IPS-NIHi11 (cell line): ENCODE measurements around the gene RYK.

Experiments used
- DNase-seq: peaks from one replicate; pipeline ENCODE4 v3.0.0; 2012; ENCODE audit warnings: mixed read lengths, low spot score

RYK gene

DNA sequence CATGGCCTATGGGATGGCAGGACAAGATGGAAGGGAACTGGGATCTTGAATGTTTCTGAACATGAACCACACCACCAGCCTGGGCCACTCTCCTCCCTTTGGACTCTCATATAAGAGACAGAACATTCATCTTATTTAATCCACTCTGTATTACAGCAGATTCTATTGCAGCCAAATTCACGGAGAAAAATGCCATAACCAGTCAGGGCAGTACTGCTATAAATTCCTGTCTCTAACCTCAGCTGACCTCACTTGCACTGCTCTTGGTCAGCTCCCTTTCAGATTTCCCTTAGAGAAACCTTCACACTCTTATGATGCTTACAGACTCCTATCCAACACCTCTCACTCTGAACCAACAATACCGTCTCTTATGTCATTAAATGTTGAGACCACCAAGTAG, 101.4 kb downstream of the RYK start:
- DNase-seq, result no peak

DNA sequence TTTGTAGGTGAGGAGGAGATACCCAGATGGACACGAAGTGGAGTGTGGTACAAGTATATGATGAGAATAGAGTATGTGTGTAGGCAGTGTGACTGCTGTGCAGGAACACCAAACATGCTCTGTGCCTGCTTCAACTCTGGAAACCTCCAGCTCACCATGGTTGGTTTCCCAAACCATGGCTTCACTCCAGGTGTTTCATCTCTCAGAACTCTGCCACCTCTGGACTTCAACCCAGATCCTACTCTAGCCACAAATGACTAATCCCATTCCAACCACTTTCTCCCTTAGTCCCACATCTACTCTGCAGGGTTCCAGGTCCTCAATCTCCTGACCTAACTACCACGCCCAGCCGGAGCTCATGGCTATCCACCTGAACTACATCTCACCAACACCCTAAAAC, 102.1 kb downstream of the RYK start:
- no peak for DNase-seq

DNA sequence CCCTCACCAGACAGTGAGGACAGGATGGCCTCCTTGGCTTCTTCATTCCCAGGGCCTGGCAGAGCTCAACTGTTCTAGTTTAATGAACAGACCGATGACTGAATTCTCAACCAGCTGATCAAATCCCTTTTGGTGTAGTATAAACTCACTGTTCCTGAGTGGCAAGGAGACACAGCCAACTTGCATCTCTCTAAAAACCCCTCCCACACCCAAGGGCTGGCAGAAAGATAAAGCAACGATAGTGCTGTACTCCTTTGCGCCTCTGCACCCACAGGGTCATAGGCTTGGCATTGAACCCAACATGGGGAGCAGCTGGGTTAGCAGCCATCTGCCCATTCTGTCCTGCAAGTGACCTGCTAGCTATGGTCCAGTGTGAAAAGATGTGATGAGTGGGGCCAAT, 103.2 kb downstream of the RYK start:
- no peak for DNase-seq

DNA sequence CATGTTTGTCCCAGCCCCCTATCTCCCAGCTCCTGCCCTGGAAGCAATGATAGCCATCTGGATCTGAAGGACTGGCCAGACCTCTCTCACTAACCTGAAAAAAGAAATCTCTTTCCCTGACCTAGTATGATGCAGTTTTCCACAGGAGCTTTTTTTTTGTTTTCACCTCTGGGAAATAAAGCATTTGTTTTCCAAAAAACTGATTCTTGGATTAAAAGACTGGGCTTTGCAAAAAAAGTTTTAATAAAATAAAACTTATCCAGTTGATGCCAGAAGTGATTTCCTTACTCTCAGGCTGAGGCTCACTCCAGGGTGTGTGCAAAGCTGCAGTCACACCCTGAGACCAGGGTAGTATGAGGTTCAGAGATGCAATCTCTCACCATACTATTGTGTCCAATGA, 104.0 kb downstream of the RYK start:
- DNase-seq, result no peak

DNA sequence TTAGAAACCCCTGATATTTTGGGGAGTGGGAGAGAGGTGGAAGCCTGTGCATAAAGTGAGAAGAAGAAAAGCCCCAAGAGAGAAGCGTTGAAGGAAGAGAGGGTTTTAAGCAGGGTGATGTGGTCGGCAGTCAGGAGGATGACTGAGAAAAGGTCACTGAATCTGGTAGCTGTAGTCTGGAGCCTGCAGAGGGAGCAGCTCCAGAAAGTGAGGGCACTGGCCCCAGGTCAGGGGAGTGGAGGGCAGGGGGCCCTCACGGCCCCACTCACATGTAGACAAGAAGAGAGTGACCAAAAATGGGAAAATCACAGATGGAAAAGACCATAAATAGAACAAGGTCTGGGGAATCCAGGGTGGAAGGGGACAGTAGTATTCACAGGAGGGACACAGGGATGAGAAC, 105.5 kb downstream of the RYK start:
- no peak for DNase-seq

DNA sequence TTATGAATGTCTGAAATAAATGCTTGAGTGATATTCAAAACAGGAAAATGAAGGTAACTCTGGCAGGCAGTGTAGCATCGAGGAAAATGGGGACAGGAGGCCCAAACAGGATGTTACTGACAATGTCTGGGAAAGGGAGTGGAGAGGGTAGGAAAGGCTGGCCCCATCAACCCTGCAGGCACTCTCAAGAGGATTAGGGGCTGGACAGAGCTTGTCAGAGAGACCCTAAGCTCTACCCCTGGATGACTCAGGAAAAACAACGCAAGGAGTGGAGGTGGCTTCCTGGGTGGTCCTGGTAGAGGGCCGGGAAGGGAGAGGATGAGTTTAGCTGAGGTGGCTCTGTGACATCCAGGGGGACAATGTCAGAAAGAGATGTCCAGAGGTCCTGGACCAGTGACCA, 106.0 kb downstream of the RYK start:
- no peak for DNase-seq

DNA sequence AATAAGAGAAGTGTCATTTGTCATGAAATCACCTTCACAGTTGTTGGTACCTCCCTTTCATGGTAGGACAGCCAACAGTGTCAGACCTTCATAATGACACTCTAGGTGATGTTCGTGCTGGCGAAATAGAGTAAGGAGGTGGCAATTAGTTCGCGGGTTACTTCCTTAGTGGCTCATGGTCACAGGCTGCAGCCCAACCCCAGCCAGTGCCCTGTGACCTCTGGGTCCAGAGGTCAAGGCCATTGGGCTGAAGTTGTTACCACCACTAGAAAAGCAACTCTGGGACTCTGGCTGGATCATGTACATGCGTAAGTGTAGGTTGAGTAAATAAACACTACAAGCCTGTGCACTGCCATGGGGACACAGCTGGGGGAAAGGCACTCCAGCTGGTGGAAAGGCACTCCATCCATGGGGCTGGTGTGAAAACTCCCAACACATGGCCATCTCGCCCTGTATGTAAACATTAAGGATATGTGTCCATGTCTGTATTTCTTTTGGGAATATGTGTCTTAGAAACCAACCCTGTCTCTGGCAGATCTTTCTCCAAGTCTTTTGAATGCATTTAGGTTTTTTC, 106.7 kb downstream of the RYK start:
- no peak for DNase-seq

DNA sequence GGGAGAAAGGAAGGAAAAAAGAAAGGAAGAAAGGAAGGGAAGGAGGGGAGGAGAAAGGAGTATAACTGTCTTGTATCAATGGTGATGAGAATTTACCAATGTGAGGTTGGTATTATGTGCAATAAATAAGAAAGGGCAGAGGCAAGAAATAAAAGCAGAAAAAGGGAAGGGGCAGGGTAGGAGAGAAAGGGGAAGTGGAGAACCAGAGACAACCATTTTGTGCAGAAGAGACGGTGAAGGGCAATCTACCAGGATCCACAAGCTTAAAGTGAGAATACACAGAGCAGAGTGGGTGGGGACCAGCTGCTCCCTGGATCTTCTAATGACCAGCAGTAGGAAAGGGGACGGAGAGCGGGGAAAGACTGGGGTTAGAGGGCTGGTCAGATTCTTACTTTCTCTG, 114.1 kb downstream of the RYK start:
- DNase-seq, result no peak

DNA sequence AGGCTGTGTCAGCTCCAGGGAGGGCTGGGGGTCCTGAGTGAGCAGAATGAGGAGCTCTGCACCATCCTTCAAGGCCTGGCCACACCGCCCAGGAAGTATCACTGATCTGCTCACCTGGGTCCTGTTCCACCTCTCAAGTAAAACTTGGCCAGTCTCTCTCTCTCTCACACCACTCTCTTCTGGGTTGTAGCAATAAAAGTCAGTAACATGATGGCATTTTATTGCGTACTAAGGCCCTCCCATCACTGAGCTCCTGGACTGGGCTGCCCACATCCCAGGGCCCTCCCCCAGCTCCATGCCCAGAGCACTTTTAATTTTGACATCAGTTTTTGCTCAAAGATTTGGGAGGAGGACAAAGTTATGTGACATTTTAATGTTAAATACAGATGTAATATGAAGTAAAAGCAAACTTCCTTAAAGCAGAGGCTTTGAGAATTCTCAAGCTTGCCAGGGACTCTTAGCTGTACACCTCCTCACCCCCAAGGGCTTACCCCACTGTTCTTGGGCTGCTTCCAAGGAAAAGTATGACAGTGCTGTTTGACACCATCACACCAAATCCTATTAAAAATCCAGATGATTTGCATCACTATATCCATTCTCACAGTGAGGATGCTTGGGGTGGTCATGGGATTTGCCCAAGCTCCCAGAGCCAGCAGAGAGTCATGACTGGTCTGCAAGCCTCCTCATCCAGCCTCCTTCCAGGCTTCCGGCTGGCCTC, 115.8 kb downstream of the RYK start:
- no peak for DNase-seq

DNA sequence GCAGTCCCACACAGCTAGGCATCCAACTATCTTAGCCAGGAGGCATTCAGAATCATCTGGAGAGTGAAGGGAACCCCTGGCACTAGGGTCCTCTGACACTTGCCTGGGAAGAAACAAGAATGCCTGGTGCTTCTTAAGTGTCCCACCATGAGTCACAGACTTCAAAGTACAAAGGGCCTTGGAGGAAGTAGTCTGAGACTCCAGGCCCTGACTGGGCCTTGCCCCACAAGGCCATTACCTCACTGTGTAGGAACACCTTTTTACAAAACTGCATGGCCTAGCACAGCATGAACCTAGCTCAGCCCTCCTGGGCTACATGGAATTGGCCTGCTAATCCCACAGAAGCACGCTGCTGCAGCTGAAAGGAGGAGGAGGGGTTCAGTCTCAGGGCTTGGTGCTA, 116.4 kb downstream of the RYK start:
- no peak for DNase-seq

DNA sequence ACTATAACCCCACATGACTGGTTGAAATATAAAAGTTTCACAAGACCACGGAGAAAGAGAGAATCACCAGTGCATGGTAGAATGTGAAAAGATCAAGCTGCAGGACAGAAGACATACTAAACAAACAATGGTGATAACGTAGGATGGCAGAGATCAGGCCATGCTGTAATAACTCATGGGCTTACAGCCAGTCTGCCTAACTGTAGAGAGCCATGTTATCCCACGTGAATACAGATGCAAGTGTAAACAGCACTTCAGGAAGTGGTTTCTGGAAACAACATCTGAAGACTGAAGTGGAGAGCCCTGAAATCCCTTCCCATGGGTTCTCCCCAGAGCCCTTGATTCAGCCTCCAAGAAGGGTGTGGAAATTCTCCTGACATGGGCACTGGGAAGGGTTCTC, 117.7 kb downstream of the RYK start:
- no peak for DNase-seq

DNA sequence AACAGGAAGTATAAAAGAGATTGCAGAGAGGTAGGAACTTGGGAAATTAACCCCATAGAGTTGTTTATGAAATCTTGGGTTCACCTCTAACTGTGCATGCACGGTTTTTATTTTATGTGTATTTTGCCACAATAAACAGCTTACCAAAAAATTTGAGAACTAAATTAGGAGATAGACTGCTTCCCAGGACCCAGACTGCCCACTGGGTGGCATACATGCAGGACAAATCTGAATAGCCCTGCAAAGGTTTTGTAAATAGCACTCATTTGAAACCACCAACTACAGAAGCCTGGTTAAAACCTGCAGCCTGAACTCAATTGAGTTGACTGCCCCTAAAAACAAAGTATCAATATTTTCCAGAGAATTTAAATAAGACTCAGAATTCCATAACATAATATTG, 124.5 kb downstream of the RYK start:
- no peak for DNase-seq

DNA sequence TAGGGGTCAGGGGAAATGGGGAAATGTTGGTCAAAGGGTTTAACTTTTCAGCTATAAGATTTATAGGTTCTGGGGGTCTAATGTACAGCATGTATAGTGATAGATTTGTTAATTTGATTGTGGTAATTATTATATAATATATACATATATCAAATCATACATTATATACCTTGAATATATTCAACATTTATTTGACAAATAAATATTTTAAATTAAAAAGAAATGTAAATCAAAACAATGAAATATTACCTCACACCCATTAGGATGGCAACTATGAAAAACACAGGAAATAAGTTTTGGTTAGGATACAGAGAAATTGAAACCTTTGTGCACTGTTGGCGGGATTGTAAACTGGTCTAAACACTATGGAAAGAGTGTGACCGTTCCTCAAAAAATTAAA, 135.9 kb downstream of the RYK start:
- no peak for DNase-seq

DNA sequence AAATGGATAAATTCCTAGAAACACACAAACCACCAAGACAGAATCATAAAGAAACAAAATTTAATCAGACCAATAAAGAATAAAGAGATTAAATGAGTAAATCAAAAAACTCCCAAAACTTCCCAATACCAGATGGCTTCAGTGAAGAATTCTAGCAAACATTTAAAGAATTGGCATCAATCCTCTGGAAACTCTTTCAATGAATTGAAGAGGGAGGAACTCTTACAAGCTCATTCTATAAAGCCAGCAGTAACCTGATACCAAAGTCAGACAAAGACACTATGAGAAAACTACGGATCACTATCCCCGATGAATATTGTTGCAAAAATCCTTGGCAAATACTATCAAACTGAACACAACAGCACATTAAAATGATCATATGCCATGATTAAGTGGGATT, 139.0 kb downstream of the RYK start:
- no peak for DNase-seq

DNA sequence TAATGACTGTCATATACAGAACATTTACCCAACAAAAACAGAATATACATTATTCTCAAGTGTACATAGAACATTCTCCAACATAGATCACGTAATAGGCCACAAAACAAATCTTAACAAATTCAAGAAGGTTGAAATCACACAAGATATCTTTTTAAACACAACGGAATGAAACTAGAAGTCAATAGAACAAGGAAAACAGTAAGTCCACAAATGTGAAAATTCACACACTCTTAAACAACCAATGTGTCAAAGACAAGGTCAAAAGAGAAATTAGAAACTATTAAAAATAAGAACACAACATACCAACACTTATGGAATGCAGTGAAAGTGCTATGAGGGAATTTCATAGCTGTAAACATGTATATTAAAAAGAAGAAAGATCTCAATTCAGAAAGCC, 139.7 kb downstream of the RYK start:
- no peak for DNase-seq
